ENCODE data around the gene SIAH3. TPM values are rescaled to one million over a fixed set of nuclear protein-coding genes. Genes with fewer than 3 reads are reported as not detected.

The SIAH3 gene
- total RNA-seq, 1 donor from 2014 or later, result 0.02 TPM

GRCh38 chr13:45728759-45729158 lies 122.8 kb downstream of the SIAH3 start:
- DNase-seq (ENCODE audit: low spot score), result no peak
- no peaks in the 10 kb centered on the region for H3K36me3 Mint-ChIP-seq (ENCODE audit: low read depth)
- peak; percentile 46 for TF ChIP-seq CTCF (IDR thresholded peaks at IDR 0.05)
- H3K4me3 Mint-ChIP-seq (ENCODE audit: unreplicated experiment), result no peak overlapping the region
- no peak overlapping the region for H3K27ac Mint-ChIP-seq (ENCODE audit: unreplicated experiment)
- no peaks in the 10 kb centered on the region for H3K4me1 Mint-ChIP-seq (ENCODE audit: low read depth)
- no peaks in the 10 kb centered on the region for H3K9me3 Mint-ChIP-seq (ENCODE audit: low read depth)
- peaks cover 10% of the 10 kb centered on the region for H3K27me3 Mint-ChIP-seq (ENCODE audit: low read depth)

Other genes with a start within 250 kb of the SIAH3 start
- not detected in 3 replicates for gene ERICH6B, start 236.0 kb downstream of the SIAH3 start, total RNA-seq
- not detected in 3 replicates for gene CBY2, start 149.4 kb downstream of the SIAH3 start, total RNA-seq
- 38.8 to 45.0 TPM (median 39.6 TPM) in 3 replicates for gene ZC3H13, start 201.0 kb upstream of the SIAH3 start, total RNA-seq